Uterus (tissue), 4 donors: ENCODE results near the gene TCHP. TPM values are rescaled to one million over a fixed set of nuclear protein-coding genes. Genes with fewer than 3 reads are reported as not detected.

ENCODE experiments used
- DNase-seq, 2 donors: peaks; one replicate each; pipeline ENCODE4 v3.0.0-alpha.2; 2019 to 2020
- H3K27ac ChIP-seq, 2 donors: fragments of 200-600 bp; sonication (generic); 1 replicate in 1 of 2; 2 replicates in 1 of 2; pipeline ENCODE4 v1.5.1; 2016 to 2018
- H3K27me3 ChIP-seq, 2 donors: fragments of 200-600 bp; sonication (generic); one replicate each; pipeline ENCODE4 v1.5.1; 2018 to 2019; ENCODE audit warnings: control low read depth in 1 of 2
- H3K36me3 ChIP-seq, 2 donors: fragments of 200-600 bp; sonication (generic); one replicate each; pipeline ENCODE4 v1.5.1; 2019; ENCODE audit warnings: control low read depth in 1 of 2
- H3K4me1 ChIP-seq, 2 donors: fragments of 200-600 bp; sonication (generic); one replicate each; pipeline ENCODE4 v1.5.1; 2018 to 2019; ENCODE audit warnings: control low read depth in 1 of 2
- H3K4me3 ChIP-seq, 2 donors: fragments of 200-600 bp; sonication (generic); 1 replicate in 1 of 2; 2 replicates in 1 of 2; pipeline ENCODE4 v1.5.1; 2018 to 2019; ENCODE audit warnings: mild to moderate bottlenecking in 1 of 2
- H3K9me3 ChIP-seq, 2 donors: fragments of 200-600 bp; sonication (generic); one replicate each; pipeline ENCODE4 v1.5.1; 2019; ENCODE audit warnings: control low read depth in 1 of 2
- POLR2A ChIP-seq, 2 donors: fragments of 450-650 bp; IDR thresholded peaks; one replicate each; pipeline ENCODE4 v1.6.1; 2016; ENCODE audit warnings: antibody characterized with exemption in 2 of 2, mild to moderate bottlenecking in 1 of 2, moderate library complexity in 1 of 2
- intact Hi-C: fragments of 100-400 bp; cut with DNase I; formaldehyde crosslinking; loops from one replicate; pipeline ENCODE4 v1.15.1; 2023; ENCODE audit warnings: low total_unique reads
- total RNA-seq, 4 donors: library from RNA; depleted of rRNA in 3 of 4; stranded (reverse); fragments of >200 nt in 3 of 4; gene quantifications; one replicate each; pipeline versions ENCODE4 v1.1.0 to v1.2.4, GENCODE V29; 2014 to 2023
- TF ChIP-seq, protein P1 (sequence below), 4 experiments: fragments of 200-600 bp in 2 of 4; fragments of 450-650 bp in 2 of 4; sonication (generic) in 2 of 4; IDR thresholded peaks; one replicate each; pipeline ENCODE4 v1.5.1; 2016 to 2019; ENCODE audit warnings: antibody characterized with exemption in 4 of 4, mild to moderate bottlenecking in 2 of 4, moderate library complexity in 1 of 4
- donor health status: DM: yes; HTN: yes; CAD: no.

Gene TCHP
- total RNA-seq, 4 donors from 2014 or later = 5.9 to 19.0 (median 12.8) TPM

DNA sequence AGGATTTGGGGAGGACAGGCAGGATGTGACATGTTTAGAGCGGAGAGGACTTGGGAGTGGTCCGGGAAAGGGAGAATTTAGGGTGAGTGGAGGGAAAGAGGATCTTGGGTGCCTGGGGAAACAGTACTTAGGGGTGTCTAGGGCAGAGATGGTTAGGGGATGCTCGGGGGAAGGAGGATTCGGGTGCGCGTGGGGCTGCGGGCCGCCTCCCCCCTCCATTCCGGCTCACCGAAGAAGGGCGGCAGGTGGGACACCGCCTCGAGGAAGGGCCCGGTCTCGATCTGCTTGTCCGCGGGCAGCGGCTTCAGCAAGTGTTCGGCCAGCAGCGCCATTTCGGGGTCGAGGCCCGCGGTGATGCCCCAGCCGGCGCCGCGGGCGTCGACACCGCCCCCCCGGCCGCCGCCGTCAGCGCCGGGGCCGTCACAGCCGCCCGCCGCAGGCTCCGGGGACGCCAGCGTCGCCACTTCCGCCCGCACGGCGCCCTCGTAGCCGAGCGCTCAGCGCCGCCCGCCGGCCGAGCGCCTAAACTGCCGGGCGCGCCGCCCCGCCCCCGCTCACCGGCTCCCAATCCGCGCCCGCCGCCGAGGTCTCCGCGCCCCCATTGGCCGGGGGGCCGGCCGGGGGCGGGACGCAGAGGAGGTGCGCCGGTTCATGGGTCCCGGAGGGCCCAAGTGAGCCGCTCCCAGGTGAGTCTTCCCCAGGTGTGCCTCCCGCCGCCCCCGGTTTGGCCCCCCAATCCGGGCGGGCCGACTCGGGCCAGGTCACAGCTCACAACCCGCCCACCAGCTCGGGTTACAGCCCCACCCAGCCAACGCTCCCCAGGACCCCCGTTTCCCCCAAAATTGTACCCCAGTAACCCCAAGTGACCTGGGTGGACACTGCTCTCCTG is 19.8 kb upstream of the TCHP start, which contains the start of gene GLTP:
TSS of gene GLTP (minus strand) at position 499 of the 889 bp plus-strand sequence. CDS start at position 332, 167 bp downstream.
- H3K27ac ChIP-seq = peak within 1 kb of the TSS; percentile 72 to 82
- intact Hi-C loops = loop anchor here (10.0 kb wide), 1 partner anchor 75 kb away; no protein-coding TSS in a partner anchor
- H3K4me3 ChIP-seq = peak within 1 kb of the TSS; percentile 77 to 90
- peaks cover 0 to 9% of the 10 kb centered on the region in 2 donors for H3K4me1 ChIP-seq
- no peaks in the 10 kb centered on the region for H3K9me3 ChIP-seq
- no peaks in the 10 kb centered on the region for H3K27me3 ChIP-seq
- peak; percentile 70 to 87 for DNase-seq
- peak; percentile 33 to 72 for TF ChIP-seq POLR2A (IDR thresholded peaks at IDR 0.05)
- TF ChIP-seq, protein P1, sequence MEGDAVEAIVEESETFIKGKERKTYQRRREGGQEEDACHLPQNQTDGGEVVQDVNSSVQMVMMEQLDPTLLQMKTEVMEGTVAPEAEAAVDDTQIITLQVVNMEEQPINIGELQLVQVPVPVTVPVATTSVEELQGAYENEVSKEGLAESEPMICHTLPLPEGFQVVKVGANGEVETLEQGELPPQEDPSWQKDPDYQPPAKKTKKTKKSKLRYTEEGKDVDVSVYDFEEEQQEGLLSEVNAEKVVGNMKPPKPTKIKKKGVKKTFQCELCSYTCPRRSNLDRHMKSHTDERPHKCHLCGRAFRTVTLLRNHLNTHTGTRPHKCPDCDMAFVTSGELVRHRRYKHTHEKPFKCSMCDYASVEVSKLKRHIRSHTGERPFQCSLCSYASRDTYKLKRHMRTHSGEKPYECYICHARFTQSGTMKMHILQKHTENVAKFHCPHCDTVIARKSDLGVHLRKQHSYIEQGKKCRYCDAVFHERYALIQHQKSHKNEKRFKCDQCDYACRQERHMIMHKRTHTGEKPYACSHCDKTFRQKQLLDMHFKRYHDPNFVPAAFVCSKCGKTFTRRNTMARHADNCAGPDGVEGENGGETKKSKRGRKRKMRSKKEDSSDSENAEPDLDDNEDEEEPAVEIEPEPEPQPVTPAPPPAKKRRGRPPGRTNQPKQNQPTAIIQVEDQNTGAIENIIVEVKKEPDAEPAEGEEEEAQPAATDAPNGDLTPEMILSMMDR (IDR thresholded peaks at IDR 0.05) = peak in 3 of 4 experiments; percentile 85 to 99 (median 98)
- no peaks in the 10 kb centered on the region for H3K36me3 ChIP-seq

DNA sequence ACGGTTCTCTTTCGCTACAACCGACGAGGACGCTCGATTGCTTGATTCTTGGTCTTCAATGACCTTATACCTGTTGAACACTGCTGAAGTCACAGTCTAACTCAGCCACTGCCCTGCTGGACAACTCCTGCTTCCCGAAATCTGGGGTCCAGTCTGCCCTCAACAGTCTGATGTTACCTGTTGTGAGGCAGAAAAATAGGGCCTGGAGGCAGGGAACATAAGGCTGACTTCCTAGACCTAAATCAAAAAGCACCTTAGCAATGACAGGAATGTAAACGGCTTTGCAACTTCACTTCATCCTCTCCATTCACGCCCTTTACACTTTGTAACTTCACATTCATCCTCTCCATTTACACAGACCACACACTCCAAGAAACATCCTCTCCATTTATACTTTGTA is 19.1 kb upstream of the TCHP start:
- H3K27ac ChIP-seq = peak overlapping the region in 1 of 2 donors; percentile 72
- intact Hi-C loops = loop anchor here (10.0 kb wide), 1 partner anchor 76 kb away; no protein-coding TSS in a partner anchor
- no peaks in the 10 kb centered on the region for H3K27me3 ChIP-seq
- H3K36me3 ChIP-seq = no peaks in the 10 kb centered on the region
- no peak for TF ChIP-seq POLR2A (IDR thresholded peaks at IDR 0.05)
- TF ChIP-seq, protein P1 (IDR thresholded peaks at IDR 0.05) = no peak
- H3K9me3 ChIP-seq = no peaks in the 10 kb centered on the region
- H3K4me1 ChIP-seq = peaks cover 0 to 9% of the 10 kb centered on the region in 2 donors
- peak overlapping the region; percentile 37 to 90 for H3K4me3 ChIP-seq
- no peak for DNase-seq

DNA sequence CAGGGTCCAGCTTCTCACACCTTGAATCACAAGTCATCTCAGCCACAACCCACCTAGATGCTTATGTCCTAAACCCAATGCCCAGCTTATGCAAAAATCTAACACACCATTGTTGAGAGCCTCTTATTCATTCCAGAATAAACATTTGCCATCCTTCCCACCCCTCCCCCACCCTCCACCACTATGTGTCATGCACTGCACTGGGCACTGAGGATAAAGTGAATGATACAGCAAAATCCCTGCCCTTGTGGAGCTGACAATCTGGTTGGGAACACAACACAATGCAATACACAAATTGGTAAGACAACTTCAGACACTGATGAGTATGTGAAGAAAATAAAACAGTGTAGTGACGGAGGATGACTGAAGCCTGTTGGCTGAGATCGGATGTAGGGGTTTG is 18.3 kb upstream of the TCHP start:
- TF ChIP-seq, protein P1 (IDR thresholded peaks at IDR 0.05) = no peak
- no peak for TF ChIP-seq POLR2A (IDR thresholded peaks at IDR 0.05)
- intact Hi-C loops = loop anchor here (10.0 kb wide), 1 partner anchor 77 kb away; no protein-coding TSS in a partner anchor
- H3K4me3 ChIP-seq = no peak overlapping the region
- H3K4me1 ChIP-seq = peaks cover 0 to 9% of the 10 kb centered on the region in 2 donors
- DNase-seq = no peak
- no peak overlapping the region for H3K27ac ChIP-seq
- H3K9me3 ChIP-seq = no peaks in the 10 kb centered on the region
- no peaks in the 10 kb centered on the region for H3K36me3 ChIP-seq
- H3K27me3 ChIP-seq = no peaks in the 10 kb centered on the region

DNA sequence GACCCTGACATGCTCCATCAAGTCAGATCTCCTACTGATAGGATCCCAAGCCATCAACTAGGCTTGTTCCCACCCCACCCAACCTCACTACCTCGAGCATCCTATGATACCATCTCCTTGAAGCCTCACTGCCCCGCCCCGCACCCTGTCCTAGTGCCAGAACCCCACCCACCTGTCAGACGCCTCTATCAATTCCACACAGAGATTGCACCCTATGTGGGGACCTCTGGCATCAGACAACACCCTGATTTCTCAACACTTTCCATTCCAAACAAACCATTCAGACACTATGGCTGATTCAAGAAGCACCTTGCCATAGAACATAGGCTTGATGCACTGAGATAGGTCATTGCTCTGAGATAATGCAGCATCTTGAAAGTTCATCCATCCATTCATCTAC is 16.6 kb upstream of the TCHP start:
- Histone ChIP-seq H3K27me3 (no peaks in the 10 kb centered on the region), H3K27ac (no peak overlapping the region), H3K36me3 (no peaks in the 10 kb centered on the region), H3K4me1 (peaks cover 0 to 9% of the 10 kb centered on the region in 2 donors), H3K4me3 (no peak overlapping the region), H3K9me3 (no peaks in the 10 kb centered on the region)
- intact Hi-C loops = loop anchor here (10.0 kb wide), 1 partner anchor 79 kb away; no protein-coding TSS in a partner anchor
- no peak for TF ChIP-seq POLR2A (IDR thresholded peaks at IDR 0.05)
- TF ChIP-seq, protein P1 (IDR thresholded peaks at IDR 0.05) = no peak
- DNase-seq = no peak

DNA sequence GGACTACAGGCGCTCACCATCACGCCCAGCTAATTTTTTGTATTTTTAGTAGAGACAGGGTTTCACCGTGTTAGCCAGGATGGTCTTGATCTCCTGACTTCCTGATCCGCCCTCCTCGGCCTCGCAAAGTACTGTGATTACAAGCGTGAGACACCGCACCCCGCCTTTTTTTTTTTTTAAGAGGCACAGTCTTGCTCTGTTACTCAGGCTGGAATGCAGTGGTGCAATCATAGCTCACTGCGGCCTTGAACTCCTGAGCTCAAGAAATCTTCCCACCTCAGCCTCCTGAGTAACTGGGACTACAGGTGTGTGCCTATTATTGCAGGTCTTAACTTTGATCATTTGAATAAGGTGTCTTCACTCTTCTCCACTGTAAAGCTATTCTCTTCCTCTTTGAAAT is 14.5 kb upstream of the TCHP start:
- Histone ChIP-seq H3K27ac (no peak overlapping the region), H3K4me3 (no peak overlapping the region), H3K9me3 (no peaks in the 10 kb centered on the region), H3K36me3 (no peaks in the 10 kb centered on the region), H3K4me1 (no peaks in the 10 kb centered on the region), H3K27me3 (no peaks in the 10 kb centered on the region)
- TF ChIP-seq POLR2A (IDR thresholded peaks at IDR 0.05) = no peak
- TF ChIP-seq, protein P1 (IDR thresholded peaks at IDR 0.05) = no peak
- DNase-seq = no peak
- intact Hi-C loops = loop anchor here (10.0 kb wide), 1 partner anchor 81 kb away; no protein-coding TSS in a partner anchor
